GM18520 (cell line): ENCODE data around the gene PDZD7.
"Not testable (repeated sequence)": the region's sequence is repeated elsewhere in the genome, so short reads cannot be mapped to it uniquely, and the experiment has no call there.

Source experiments
- ATAC-seq: cut with Tn5 transposase; IDR thresholded peaks from one replicate; pipeline ENCODE4 v1.9.1; 2021; ENCODE audit not compliant: unreplicated experiment

PDZD7 gene

DNA sequence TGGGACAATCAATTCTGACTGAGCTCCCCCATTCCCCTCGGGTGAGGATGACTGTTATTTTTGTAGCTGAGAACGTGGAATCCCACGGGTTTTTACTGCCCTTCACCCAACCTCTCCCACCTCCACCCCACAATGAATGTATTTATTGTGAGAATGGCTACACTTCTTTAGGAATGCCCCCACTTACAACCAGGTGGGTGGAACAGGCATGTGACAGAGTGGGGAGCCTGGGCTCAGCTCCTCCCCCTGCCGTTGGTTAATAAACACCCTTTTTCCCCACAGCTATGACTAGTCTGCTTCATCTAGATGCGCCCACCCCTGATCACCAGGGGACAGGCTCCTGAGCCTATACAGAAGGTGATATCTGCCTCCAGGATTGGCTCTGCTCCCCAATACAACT lies 45.6 kb downstream of the PDZD7 start:
- no peak for ATAC-seq

DNA sequence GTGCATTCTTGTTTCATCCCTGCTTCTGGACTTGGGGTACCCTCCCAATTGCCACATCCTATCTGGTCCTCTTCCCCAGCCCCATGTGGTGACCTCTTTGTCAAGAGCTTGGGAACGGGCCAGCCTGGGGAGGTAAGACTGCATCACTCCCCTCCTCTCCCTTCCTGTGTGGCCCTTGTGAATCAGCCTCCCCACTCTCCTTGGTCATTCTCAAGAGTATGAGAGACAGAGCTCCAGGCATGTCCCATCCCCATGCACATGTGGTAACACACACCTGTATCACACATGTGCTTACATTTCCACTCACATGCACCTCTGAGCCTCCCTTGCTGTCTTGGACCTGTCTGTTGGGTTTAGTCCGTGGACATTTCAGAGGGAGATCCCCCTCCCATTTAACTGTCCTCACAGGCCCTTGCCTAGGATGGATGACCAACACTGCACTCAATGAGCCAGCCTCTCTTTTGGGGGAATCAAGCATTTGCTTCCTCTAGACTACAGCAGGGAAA lies 46.2 kb downstream of the PDZD7 start:
- ATAC-seq, result no peak

- ATAC-seq, result no peak
Measured at GRCh38 chr10:100983868-100984671, 46.9 kb downstream of the PDZD7 start.

- ATAC-seq, result no peak
Measured at GRCh38 chr10:100982916-100983830, 47.8 kb downstream of the PDZD7 start.

DNA sequence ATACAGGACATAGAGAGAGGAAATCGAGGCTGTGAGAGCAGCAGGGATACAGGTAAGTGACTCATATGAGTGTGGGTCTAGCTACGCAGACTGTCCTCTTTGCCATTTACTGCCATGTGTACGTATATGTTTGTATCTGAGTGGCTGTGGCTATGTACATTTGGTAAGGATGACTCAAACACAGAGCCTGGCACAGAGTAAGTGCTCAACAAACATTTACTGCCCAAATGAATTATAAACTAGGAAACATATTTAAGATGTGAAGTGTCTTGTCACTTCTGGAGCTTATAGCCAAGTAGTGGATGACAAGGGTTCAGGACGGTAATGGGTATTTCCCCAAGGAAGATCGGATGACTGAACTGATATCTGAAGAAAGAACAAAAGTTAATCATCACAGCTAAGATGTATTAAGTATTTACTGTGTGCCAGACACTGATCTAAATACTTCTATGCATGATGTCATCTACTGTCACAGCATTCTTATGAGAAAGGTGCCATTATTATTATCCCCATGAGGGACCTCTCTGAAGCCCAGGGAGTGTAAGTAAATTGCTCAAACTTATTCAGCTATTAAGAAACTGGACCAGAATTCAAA lies 49.7 kb downstream of the PDZD7 start:
- ATAC-seq, result no peak

DNA sequence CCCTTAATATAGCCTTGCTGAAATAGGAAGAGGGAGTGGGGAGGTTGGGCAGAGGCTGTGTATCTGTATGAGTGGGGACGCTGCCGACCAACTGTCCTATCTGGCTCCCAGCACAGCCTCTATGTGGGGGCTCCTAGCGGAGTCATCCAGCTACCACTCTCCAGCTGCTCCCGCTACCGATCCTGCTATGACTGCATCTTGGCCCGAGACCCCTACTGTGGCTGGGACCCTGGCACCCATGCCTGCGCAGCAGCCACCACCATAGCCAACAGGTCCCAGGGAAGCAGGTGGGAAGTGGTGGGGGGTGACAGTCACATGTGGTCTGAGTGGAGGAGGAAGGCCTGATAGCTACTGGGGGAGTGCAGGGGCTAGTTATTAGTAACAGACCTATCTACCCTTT lies 50.2 kb downstream of the PDZD7 start:
- no peak for ATAC-seq

DNA sequence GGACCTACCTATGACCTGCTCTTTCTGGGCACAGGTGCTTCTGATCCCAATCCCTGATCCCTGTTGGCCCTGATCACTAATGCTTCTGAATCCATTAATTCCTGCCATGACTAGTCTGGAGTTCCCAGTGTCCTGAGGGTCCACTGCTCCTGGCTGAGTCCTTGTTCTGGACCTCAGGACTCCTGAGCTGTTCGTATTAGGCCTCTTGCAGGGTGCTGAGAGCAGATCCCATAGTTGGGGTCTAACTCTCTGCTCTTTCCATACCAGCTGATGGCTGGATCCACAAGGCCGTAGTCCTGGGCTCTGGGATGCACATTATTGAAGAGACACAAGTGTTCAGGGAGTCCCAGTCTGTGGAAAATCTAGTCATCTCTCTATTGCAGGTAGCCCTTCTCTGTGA lies 50.6 kb downstream of the PDZD7 start:
- no peak for ATAC-seq

DNA sequence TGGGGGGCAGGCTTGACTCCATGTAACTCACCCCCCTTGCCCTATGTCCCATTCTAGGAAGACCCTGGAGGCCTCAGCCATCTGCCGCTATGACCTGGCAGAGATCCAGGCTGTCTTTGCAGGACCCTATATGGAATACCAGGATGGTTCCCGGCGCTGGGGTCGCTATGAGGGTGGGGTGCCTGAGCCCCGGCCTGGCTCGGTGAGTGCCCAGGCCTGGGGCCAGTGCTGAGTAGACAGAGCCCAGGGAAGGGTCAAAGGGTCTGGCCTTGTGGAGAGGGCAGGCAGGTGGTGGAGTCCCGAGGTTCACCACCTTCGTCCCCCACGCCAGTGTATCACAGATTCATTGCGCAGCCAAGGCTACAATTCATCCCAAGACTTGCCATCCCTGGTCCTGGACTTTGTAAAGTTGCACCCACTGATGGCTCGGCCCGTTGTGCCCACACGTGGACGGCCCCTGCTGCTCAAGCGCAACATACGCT lies 51.1 kb downstream of the PDZD7 start:
- ATAC-seq, result no peak

DNA sequence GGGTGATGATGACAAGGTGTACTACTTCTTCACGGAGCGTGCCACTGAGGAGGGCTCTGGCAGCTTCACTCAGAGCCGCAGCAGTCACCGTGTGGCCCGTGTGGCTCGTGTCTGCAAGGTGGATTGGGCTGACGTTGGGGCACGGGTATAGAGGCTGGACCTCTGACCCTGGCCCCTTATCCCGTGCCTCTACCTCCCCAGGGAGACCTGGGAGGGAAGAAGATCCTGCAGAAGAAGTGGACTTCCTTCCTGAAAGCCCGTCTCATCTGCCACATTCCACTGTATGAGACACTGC lies 52.1 kb downstream of the PDZD7 start:
- ATAC-seq, result no peak

GRCh38 chr10:100978121-100978900 lies 52.6 kb downstream of the PDZD7 start:
- ATAC-seq, result no peak

GRCh38 chr10:100977436-100977835 lies 53.5 kb downstream of the PDZD7 start:
- ATAC-seq, result no peak

- ATAC-seq, result no peak
Measured at GRCh38 chr10:100976906-100977305, 54.0 kb downstream of the PDZD7 start.

- not testable (repeated sequence) for ATAC-seq
Measured at GRCh38 chr10:100975397-100975796, 55.5 kb downstream of the PDZD7 start.

DNA sequence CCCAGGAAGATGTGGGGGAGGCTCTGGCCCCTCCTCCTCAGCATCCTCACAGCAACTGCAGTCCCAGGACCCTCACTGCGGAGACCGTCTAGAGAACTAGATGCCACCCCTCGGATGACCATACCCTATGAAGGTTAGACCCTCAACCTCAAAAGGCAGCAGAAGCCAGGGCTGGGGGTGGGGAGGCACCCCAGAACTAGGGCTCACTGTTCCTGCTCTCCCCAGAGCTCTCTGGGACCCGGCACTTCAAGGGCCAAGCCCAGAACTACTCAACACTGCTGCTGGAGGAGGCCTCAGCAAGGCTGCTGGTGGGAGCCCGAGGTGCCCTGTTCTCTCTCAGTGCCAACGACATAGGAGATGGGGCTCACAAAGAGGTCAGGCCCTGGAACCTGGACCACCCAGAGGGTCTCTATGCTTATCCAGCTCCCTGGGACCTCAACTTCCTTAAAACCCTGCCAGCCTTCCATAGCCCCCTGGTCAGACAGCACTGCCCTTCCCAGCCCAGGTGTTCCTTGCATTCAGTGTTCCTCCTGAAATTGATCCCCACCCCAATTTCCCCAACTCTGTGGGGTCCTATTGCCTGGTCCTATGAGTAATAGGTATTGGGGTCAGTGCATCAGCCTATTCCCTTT lies 57.9 kb downstream of the PDZD7 start:
- ATAC-seq, result no peak

GRCh38 chr10:100972115-100972903 lies 58.6 kb downstream of the PDZD7 start:
- no peak for ATAC-seq

GRCh38 chr10:100970914-100971811 lies 59.8 kb downstream of the PDZD7 start:
- no peak for ATAC-seq

GRCh38 chr10:100970076-100970913 lies 60.6 kb downstream of the PDZD7 start:
- ATAC-seq, result no peak
